HPDE6-E6E7 (cell line): ENCODE results near the gene SDK2.

Experiments used
- DNase-seq: peaks from one replicate; pipeline ENCODE4 v3.0.0; 2011; ENCODE audit warnings: missing footprints; ENCODE audit errors: extremely low spot score

SDK2 gene

GRCh38 chr17:73653810-73654209, 9.6 kb upstream of the SDK2 start:
- DNase-seq: no peak

DNA sequence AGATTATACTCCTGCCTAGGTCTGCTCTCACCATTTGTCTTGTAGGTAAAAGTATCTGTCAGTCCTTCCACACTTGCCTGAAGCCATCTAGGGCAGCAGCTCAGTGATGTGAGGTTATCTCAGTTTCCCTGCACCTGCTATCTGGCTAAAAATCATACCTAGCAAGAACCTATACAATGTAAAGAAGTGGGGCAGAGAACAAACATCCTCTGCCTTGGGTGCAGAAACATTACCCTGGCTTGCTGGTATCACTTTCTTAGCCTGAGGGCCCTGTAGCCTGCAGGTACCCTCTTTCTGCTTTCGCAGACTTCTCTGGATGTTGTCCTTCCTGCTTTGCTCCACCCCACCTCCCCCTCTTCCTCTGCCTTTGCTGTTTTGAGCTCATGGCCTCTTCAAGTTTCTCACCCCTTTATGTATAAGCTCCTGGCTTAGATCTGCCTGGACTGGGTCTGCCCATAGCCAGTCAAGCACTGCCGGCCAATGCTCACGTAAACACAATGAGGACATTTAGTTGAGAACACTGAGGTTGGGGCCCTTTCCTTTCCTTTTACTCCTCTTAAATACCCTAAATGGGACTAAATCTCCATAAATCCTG, 8.7 kb upstream of the SDK2 start:
- no peak for DNase-seq

DNA sequence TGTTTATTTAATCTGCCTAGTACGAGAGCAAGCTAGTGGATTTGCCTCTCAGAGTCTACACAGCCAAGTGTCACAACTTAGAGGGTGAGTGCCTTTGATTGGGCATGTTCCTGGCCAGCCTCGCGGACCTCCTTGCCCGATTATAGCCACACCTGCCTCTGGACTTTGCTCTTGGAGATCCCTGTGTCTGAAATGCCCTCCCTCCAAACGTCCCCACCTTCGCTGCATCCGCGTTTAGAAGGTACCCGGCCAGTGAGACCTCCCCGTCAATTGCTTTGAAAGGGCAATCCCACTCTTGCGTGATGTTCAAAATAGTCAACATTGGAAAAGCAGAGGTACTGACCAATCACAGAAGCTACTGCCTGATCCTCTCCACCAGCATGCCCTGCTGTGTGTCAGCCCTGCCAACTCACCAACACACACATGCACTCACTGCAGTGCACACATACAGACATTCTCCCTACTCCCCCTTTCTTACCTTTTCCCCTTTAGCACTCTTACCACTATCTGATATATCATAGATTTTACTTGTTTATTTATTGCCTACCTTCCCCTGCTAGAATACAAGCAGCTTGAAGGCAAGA, 6.5 kb upstream of the SDK2 start:
- no peak for DNase-seq

DNA sequence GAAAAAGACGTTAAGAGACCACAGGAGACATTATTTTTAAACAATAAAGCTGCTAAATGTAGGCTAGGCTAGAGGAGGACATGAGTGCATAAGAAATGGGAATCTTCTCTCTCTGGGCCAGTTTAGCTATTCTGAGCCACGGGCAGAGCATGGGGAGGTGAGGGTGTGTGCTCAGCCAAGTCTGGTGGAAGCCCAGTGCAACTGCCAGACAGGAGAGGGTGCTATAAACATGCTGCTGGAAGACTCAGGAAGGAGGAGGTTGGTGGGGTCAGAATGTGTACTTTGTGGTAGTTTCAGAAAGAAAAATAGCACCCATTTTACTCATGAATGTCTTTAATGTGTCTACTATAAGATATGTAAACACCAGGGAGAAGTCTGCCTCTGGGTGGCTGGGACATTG, 5.9 kb upstream of the SDK2 start:
- DNase-seq: no peak

- no peak for DNase-seq
Observed at GRCh38 chr17:73648974-73649373, 4.7 kb upstream of the SDK2 start.

DNA sequence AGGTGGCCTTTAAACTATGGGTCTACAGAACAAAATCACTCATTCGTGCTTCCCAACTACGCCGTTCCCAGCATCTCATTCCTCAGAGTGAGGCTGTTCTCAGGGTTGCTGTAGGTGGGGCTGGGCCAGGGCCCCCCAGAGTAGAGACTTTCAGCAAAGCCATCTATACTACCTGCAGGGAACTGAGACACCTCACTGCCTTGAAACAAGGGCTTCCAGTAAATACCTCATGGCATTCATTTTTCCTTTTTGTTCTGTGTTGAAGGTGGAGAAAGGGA, 4.2 kb upstream of the SDK2 start:
- DNase-seq: no peak

- DNase-seq: no peak
Observed at GRCh38 chr17:73647772-73648542, 3.7 kb upstream of the SDK2 start.

- no peak for DNase-seq
Observed at GRCh38 chr17:73647301-73647695, 3.1 kb upstream of the SDK2 start.

DNA sequence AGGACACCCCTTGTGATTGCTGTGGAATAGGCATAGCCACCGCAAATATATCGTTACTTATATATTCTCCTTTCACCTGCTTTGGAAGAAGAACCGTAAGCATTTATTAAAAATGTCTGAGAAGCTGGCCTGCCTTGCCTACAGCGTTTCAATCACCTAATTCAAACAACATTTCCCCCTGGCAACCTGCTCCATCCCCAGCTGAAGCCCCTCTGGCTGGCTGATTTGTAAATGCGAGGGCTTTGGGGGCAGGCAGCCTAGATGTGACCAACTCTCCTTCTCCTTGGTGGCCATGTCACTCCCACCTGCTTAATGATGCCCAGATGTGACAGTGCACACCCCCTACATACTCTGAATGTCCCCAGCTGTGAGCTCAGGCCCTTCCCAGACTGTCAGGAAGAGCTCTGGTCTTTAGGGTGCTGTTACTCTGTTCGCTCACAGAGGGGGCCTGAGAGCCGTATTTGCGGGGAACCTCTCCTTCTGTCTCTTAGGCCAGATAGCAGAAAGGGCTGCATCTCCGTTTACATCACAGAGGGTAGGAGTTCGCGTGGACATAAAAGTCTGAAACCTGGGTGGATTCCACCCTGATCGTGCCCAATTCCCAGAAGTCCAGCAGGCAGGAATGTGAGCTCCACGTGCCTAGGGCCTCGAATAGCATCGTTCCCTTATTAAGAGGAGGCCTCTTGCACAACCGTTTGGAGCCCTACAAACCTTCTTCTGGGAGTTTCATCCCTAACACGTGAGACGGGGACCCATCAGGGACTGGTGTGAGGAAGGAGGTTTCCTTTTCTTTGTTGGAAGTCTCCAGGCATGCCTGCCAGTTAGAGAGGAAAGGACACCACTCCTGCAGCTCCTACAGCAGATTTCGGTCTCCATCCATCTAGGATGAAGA, 2.4 kb upstream of the SDK2 start:
- no peak for DNase-seq

DNA sequence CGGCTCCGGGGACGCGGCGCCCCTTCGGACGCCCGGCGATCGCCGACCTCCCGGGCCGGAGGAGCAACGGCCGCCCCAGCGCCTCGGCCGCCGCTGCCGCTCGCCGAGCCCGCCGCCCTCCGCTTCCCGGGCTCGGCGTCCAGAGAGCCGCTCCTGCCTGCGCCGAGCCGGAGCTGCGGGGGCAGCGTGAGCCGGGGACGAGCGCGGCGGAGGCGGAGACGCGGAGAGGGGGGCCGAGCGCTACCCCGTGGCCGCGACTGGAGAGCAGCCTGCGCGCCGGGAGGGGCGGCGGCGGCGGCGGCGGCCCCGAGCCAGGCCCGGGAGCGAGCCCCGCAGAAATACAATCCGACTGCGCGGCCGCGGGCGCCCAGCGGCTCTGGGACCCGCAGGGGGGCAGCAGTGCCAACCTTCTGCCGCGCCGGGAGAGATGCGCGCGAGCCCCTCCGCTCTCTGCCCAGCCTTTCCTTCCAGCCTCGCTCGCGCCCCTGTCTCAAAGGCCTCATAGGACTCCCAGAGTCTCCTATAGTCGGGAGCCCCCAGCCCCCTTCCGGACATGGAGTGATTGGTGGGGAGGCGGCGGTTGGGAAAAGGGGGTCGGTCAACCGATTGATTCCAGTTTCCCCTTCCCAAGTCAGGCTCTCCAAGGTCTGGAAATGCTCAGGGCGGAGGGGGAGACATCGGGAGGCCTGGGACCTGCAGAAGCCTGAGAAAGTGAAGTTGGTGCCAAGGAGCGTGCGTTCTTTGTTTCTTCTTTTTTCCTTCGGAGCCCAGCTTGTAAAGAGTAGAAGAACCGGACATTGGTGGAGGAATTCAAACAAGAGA, 1.0 kb upstream of the SDK2 start:
- no peak for DNase-seq

- DNase-seq: no peak
Observed at GRCh38 chr17:73643852-73644144, 447 bp downstream of the SDK2 start.

DNA sequence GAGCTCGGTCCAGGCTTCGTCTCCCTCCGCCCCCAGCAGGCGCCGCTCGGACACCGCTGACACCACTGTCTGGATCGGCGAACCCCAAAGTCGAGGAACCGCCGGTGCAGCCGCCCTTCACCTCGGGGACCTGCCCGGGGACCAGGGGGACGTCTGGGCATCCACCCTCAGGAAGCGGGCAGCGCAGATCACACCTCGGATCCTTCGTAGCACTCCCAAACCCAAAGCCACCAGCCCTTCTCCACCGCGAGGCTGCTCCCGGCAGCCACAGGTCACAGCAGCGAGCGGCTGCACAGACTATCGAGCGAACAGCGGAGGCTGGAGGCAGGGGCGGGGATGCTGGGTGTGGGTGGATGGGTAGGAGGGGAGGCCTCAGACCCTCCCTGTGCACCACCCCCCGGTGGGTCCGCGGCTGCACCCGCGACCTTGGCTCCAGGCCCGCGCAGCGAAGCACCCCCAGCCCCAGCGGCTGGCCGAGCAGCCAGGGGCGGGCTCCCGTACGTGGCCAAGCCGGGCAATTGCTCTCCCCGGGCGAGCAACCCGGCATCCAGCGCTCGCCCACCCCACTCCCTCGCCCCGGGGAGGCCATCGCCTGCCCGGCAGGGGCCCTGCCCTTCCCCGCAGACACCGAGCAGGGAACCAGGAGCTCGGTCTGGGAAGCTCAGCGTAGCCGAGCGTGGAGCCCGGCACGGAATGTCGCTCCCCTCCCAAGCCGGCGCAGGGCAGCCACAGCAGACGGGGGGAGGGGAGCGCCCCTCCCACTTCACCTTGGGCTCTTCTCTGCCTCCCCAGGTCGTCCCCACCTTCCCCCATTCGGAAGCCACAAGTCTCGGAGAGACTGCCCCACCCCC, 1.0 kb downstream of the SDK2 start:
- no peak for DNase-seq

GRCh38 chr17:73642659-73643000, 1.6 kb downstream of the SDK2 start:
- no peak for DNase-seq

DNA sequence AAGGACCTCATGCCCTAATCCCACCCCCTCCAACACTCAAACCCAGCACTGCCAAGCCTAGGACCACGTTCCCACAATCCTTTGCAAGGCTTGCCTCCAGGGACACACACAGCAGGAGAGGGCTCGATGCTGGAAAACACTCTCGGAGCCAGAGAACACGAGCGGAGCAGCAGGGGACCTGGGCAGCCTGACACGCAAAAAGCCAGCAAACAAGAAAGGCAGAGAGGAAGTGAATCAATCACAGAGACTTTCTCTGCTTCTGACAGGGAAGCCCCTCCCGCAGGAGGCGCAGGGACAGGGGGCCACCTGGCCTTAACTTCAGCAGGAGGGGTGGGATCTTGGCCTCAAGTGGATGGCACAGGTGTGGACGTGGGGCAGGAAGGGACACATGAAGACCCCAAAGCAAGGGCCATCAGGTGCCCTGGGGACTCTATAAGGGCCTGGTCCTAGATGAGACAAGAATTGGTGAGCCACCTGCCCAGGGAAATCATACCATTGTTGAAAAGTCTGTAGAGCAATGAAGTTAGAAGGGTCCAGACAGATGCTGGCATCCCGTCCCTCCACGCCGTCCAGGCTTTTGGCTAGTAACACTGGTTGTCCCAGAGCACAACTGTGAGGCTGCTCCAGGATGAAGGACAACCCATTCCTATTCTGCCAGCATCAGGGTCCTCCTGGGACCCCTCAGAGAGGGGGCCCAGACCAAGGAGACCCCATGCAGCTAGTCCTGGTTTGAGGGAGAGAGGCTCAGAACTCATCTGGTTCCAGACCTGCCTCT, 2.2 kb downstream of the SDK2 start:
- DNase-seq: no peak

GRCh38 chr17:73640691-73641090, 3.6 kb downstream of the SDK2 start:
- DNase-seq: no peak

DNA sequence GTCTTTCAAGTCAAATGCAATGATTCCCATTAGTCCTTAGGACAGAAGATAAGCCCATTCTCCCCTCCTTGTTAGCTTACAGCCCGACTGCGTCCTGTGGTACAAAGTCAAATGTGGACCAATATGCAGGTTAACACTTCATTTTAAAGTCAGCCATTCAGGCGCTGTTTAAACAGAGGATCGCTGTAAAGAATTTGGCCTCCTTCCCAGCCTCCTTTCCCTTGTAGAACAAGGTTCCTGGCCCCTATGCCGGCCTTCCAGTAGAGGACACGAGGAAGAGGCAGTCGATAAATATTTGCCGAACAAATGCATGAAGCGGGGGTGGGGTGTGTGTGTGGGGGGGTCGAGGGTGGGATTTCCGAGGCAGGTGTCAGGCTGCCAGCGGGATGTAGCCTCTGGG, 4.3 kb downstream of the SDK2 start:
- DNase-seq: no peak

DNA sequence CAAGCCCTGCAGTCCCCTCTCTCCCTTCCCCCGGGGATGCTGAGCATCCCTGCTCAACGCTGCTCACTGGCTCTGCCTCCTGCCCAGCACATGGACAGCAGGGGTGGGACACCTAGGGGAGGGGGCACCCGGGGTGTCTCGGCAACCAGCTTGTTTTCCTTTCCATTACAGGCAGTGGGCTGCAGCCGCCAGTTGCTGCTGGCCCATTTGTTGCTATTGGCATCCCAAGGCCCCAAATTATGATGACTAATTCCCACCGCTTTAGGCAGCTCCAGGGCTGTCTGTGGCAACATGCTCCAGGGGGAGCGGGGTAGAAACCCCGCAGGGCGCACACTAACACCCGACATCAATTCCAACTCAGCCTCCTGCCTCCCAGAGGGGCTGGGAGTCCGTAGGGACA, 4.9 kb downstream of the SDK2 start:
- DNase-seq: no peak

DNA sequence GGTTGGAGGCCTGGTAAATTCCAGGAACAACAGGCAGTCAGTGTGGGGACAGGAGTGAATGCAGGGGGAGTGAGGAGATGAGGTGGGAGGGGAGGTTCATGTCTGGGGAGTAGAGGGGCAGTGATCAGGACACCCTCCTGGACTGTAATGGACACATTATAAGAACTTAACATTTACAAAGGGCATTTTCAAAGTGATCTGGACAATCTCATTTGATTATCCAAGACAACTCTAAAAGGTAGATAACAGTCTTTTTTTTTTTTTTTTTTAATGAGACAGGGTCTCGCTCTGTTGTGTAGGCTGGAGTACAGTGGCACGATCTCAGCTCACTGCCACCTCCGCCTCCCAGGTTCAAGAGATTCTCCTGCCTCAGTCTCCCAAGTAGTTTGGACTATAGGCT, 5.7 kb downstream of the SDK2 start:
- DNase-seq: no peak

DNA sequence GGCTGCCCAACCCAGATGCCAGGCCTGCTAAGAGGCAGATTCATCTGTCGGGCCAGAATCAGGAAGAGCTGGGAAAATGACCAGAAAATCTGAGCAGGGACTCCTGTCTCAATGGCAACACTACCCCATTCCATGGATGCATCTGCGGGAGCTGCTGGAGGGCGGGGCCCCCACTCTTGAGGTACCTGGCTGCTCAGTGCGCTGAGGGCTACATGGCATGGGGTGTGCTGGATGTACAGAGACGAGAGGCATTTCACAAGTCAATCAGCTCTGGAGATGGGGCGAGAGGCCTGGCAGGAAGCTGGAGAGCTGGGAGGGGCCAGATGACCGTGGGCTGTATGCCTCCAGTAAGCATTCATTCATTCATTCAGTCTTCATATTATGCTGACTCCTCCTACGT, 6.4 kb downstream of the SDK2 start:
- no peak for DNase-seq

DNA sequence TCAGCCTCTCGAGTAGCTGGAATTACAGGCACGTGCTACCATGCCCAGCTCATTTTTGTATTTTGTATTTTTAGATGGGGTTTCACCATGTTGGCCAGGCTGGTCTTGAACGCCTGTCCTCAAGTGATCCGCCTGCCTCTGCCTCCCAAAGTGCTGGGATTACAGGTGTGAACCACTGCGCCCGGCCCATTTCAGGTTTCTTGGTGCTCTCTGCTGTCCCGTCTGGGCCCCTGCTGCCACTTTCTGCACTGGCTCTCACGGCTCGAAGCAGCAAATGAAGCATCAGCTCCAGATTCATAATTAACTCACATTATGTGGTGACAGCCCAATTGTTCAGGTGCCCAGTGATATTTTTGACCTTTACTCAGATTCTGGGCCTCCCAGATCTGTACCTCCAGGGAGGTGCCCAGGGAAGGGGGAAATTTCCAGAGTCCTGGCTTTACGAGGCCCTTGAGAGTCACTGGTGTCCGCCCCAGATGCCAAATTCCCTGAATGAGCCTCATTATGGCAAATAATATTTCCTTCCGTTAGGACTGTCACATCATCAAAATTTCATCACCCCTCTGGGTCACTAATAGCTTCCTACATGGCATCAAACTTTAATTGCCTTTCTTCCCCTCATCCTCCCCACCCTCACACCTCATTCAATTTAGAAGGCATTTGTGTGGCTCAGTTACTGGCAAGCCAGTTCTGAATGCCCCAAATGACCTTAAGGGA, 9.0 kb downstream of the SDK2 start:
- no peak for DNase-seq
